SK-N-SH treated with all-trans-retinoic acid at 6 μM for 48 hours (cell line): ENCODE data around the gene NUMA1.

Experiments
- ARNTL ChIP-seq: fragments of 450-650 bp; formaldehyde crosslinking; IDR thresholded peaks from 2 replicates; pipeline ENCODE4 v1.5.0; 2020; ENCODE audit warnings: low read depth, mild to moderate bottlenecking, moderate library complexity, borderline replicate concordance
- GLIS3 ChIP-seq: fragments of 250-450 bp; sonication (Bioruptor Pico); IDR thresholded peaks from 2 replicates; pipeline ENCODE4 v1.5.0; 2020; ENCODE audit warnings: mild to moderate bottlenecking, moderate library complexity
- ISL1 ChIP-seq: fragments of 250-450 bp; sonication (Bioruptor Pico); IDR thresholded peaks from 2 replicates; pipeline ENCODE4 v2.1.2; 2022; ENCODE audit warnings: mild to moderate bottlenecking, moderate library complexity
- TOX ChIP-seq: fragments of 250-450 bp; sonication (Bioruptor Pico); IDR thresholded peaks from 2 replicates; pipeline ENCODE4 v1.8.0; 2021; ENCODE audit warnings: mild to moderate bottlenecking, moderate library complexity, borderline replicate concordance
- ZFP3 ChIP-seq: fragments of 250-450 bp; sonication (Bioruptor Pico); IDR thresholded peaks from 2 replicates; pipeline ENCODE4 v1.5.0; 2020; ENCODE audit warnings: mild to moderate bottlenecking, moderate library complexity
- ZFP30 ChIP-seq: fragments of 450-650 bp; formaldehyde crosslinking; IDR thresholded peaks from 2 replicates; pipeline ENCODE4 v1.5.0; 2022; ENCODE audit warnings: mild to moderate bottlenecking, moderate library complexity
- ZNF565 ChIP-seq: fragments of 450-650 bp; formaldehyde crosslinking; conservative IDR thresholded peaks from 2 replicates; pipeline ENCODE4 v1.5.0; 2020; ENCODE audit warnings: low read depth, mild to moderate bottlenecking, moderate library complexity
- ZNF70 ChIP-seq: fragments of 450-650 bp; formaldehyde crosslinking; IDR thresholded peaks from 2 replicates; pipeline ENCODE4 v1.5.0; 2020; ENCODE audit warnings: mild to moderate bottlenecking, moderate library complexity
- TF ChIP-seq, protein P1 (sequence below): fragments of 250-450 bp; sonication (Bioruptor Pico); IDR thresholded peaks from 2 replicates; pipeline ENCODE4 v1.8.0; 2020; ENCODE audit warnings: mild to moderate bottlenecking, moderate library complexity, borderline replicate concordance
- TF ChIP-seq, protein P2 (sequence below): fragments of 250-450 bp; sonication (Bioruptor Pico); IDR thresholded peaks from 2 replicates; pipeline ENCODE4 v1.5.1; 2021; ENCODE audit warnings: mild to moderate bottlenecking, moderate library complexity

GRCh38 chr11:72102162-72102561 lies 21.8 kb upstream of the NUMA1 start:
- TF ChIP-seq GLIS3 (CRISPR knock-in tag): no peak
- no peak for TF ChIP-seq ZFP30 (CRISPR knock-in tag)
- TF ChIP-seq, protein P1, sequence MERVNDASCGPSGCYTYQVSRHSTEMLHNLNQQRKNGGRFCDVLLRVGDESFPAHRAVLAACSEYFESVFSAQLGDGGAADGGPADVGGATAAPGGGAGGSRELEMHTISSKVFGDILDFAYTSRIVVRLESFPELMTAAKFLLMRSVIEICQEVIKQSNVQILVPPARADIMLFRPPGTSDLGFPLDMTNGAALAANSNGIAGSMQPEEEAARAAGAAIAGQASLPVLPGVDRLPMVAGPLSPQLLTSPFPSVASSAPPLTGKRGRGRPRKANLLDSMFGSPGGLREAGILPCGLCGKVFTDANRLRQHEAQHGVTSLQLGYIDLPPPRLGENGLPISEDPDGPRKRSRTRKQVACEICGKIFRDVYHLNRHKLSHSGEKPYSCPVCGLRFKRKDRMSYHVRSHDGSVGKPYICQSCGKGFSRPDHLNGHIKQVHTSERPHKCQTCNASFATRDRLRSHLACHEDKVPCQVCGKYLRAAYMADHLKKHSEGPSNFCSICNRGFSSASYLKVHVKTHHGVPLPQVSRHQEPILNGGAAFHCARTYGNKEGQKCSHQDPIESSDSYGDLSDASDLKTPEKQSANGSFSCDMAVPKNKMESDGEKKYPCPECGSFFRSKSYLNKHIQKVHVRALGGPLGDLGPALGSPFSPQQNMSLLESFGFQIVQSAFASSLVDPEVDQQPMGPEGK (CRISPR knock-in tag): no peak
- no peak for TF ChIP-seq ZNF70 (CRISPR knock-in tag)
- no peak for TF ChIP-seq ISL1
- TF ChIP-seq TOX (CRISPR knock-in tag): no peak
- no peak for TF ChIP-seq ZNF565 (CRISPR knock-in tag)
- TF ChIP-seq, protein P2, sequence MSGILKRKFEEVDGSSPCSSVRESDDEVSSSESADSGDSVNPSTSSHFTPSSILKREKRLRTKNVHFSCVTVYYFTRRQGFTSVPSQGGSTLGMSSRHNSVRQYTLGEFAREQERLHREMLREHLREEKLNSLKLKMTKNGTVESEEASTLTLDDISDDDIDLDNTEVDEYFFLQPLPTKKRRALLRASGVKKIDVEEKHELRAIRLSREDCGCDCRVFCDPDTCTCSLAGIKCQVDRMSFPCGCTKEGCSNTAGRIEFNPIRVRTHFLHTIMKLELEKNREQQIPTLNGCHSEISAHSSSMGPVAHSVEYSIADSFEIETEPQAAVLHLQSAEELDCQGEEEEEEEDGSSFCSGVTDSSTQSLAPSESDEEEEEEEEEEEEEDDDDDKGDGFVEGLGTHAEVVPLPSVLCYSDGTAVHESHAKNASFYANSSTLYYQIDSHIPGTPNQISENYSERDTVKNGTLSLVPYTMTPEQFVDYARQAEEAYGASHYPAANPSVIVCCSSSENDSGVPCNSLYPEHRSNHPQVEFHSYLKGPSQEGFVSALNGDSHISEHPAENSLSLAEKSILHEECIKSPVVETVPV (CRISPR knock-in tag): no peak
- no peak for TF ChIP-seq ARNTL (CRISPR knock-in tag)
- TF ChIP-seq ZFP3: no peak
